Measurements from ENCODE around the gene CCNY.
A peak's percentile ranks its signal among the peaks of the same experiment; 100 is the strongest.

The CCNY gene

GRCh38 chr10:35608328-35608672, 272.0 kb downstream of the CCNY start:
- no peak overlapping the region for H3K27ac Mint-ChIP-seq
- ATAC-seq (ENCODE audit: low read depth) (no peak), DNase-seq (ENCODE audit: low spot score in 2 of 2) (no peak)
- H3K27me3 Mint-ChIP-seq, result peaks cover 24% of the 10 kb centered on the region
- no peak overlapping the region for H3K4me3 Mint-ChIP-seq
- H3K4me1 Mint-ChIP-seq, result peaks cover 8% of the 10 kb centered on the region
- H3K9me3 Mint-ChIP-seq, result peaks cover 2% of the 10 kb centered on the region
- H3K36me3 Mint-ChIP-seq, result no peaks in the 10 kb centered on the region

- peaks cover 2% of the 10 kb centered on the region for H3K9me3 Mint-ChIP-seq
- ATAC-seq (ENCODE audit: low read depth) (no peak), DNase-seq (ENCODE audit: low spot score in 2 of 2) (no peak)
- H3K27me3 Mint-ChIP-seq, result peaks cover 22% of the 10 kb centered on the region
- H3K4me1 Mint-ChIP-seq, result peaks cover 6% of the 10 kb centered on the region
- H3K27ac Mint-ChIP-seq, result no peak overlapping the region
- no peaks in the 10 kb centered on the region for H3K36me3 Mint-ChIP-seq
- no peak overlapping the region for H3K4me3 Mint-ChIP-seq
Measured at GRCh38 chr10:35611750-35612149, 275.4 kb downstream of the CCNY start.

GRCh38 chr10:35612385-35613106, 276.2 kb downstream of the CCNY start:
- peaks cover 17% of the 10 kb centered on the region for H3K27me3 Mint-ChIP-seq
- DNase-seq (ENCODE audit: low spot score in 2 of 2) (no peak), ATAC-seq (ENCODE audit: low read depth) (no peak)
- H3K4me3 Mint-ChIP-seq, result no peak overlapping the region
- no peak overlapping the region for H3K27ac Mint-ChIP-seq
- no peaks in the 10 kb centered on the region for H3K36me3 Mint-ChIP-seq
- peaks cover 2% of the 10 kb centered on the region for H3K4me1 Mint-ChIP-seq
- H3K9me3 Mint-ChIP-seq, result peaks cover 2% of the 10 kb centered on the region

- no peaks in the 10 kb centered on the region for H3K36me3 Mint-ChIP-seq
- peaks cover 16% of the 10 kb centered on the region for H3K27me3 Mint-ChIP-seq
- DNase-seq (ENCODE audit: low spot score in 2 of 2) (no peak), ATAC-seq (ENCODE audit: low read depth) (no peak)
- H3K27ac Mint-ChIP-seq, result no peak overlapping the region
- H3K9me3 Mint-ChIP-seq, result peaks cover 2% of the 10 kb centered on the region
- H3K4me1 Mint-ChIP-seq, result peaks cover 2% of the 10 kb centered on the region
- H3K4me3 Mint-ChIP-seq, result no peak overlapping the region
Measured at GRCh38 chr10:35613107-35613440, 276.8 kb downstream of the CCNY start.

- ATAC-seq (ENCODE audit: low read depth) (no peak), DNase-seq (ENCODE audit: low spot score in 2 of 2) (no peak)
- no peaks in the 10 kb centered on the region for H3K36me3 Mint-ChIP-seq
- peaks cover 2% of the 10 kb centered on the region for H3K9me3 Mint-ChIP-seq
- H3K4me3 Mint-ChIP-seq, result no peak overlapping the region
- H3K4me1 Mint-ChIP-seq, result peaks cover 2% of the 10 kb centered on the region
- H3K27ac Mint-ChIP-seq, result no peak overlapping the region
- H3K27me3 Mint-ChIP-seq, result peaks cover 18% of the 10 kb centered on the region
Measured at GRCh38 chr10:35613597-35614226, 277.4 kb downstream of the CCNY start.

- Mint-ChIP-seq H3K4me1 (peaks cover 2% of the 10 kb centered on the region), H3K27ac (no peak overlapping the region), H3K27me3 (peaks cover 18% of the 10 kb centered on the region), H3K36me3 (no peaks in the 10 kb centered on the region), H3K9me3 (peaks cover 2% of the 10 kb centered on the region), H3K4me3 (no peak overlapping the region)
- ATAC-seq (ENCODE audit: low read depth) (peak; percentile 29), DNase-seq (ENCODE audit: low spot score in 2 of 2) (no peak)
Measured at GRCh38 chr10:35614312-35614711, 278.0 kb downstream of the CCNY start.

Data from memory B cell (primary cell).